ENCODE measurements around the gene KLK4. TPM values are rescaled to one million over a fixed set of nuclear protein-coding genes. Genes with fewer than 3 reads are reported as not detected.

KLK4 gene
- polyA plus RNA-seq, 1 of the 3 experiments (the other 2 are of a cell fraction), result not detected

- Histone ChIP-seq H3K9ac (no peak overlapping the region), H3K4me3 (ENCODE audit: low read depth in 2 of 2, low read length in 1 of 2) (peak overlapping the region in 1 of 2 experiments; percentile 35; a peak in 1 of 4 replicates), H3K79me2 (ENCODE audit: insufficient read depth) (no peaks in the 10 kb centered on the region), H3K27me3 (ENCODE audit: insufficient read depth) (peaks cover 63% of the 10 kb centered on the region; the same call in 1 of the 2 replicates), H2AFZ (ENCODE audit: low read depth) (no peak overlapping the region), H3K4me1 (ENCODE audit: control insufficient read depth in 1 of 2, insufficient read depth in 2 of 2, low read depth in 1 of 2, low read length in 1 of 2) (no peaks in the 10 kb centered on the region; a peak in 1 of 4 replicates), H4K20me1 (ENCODE audit: insufficient read depth) (no peaks in the 10 kb centered on the region), H3K4me2 (no peak overlapping the region), H3K9me2 (no peaks in the 10 kb centered on the region), H3F3A (replicated peaks; ENCODE audit: insufficient read depth) (no peaks in the 10 kb centered on the region), H3K27ac (ENCODE audit: low read depth in 2 of 2, low read length in 1 of 2) (no peak overlapping the region), H3K36me3 (replicated peaks in 1 of 2; ENCODE audit: control insufficient read depth in 1 of 2, insufficient read depth in 2 of 2, low read length in 1 of 2) (no peaks in the 10 kb centered on the region), H3K9me3 (no peaks in the 10 kb centered on the region)
- peak; percentile 85 for DNase-seq
- ChIA-PET CTCF (interaction anchor here (0.5 to 3.6 kb wide), 42 partner anchors 8 to 670 kb away, joined by 3 to 25 read pairs (median 4); partner anchors contain the start of genes ACP4 and KLK4), POLR2A (interaction anchor here (1.9 kb wide), 1 partner anchor 129 kb away, joined by 5 read pairs; no protein-coding TSS in a partner anchor)
- TF ChIP-seq CTCF (IDR thresholded peaks at IDR 0.05), result peak; percentile 76
- TF ChIP-seq MAX (IDR thresholded peaks at IDR 0.05; ENCODE audit: low read depth), result no peak
- TF ChIP-seq RAD21 (IDR thresholded peaks at IDR 0.05; ENCODE audit: low read length), result peak; percentile 83
- peak; percentile 64 for TF ChIP-seq SMC3 (IDR thresholded peaks at IDR 0.05; ENCODE audit: low read depth, low read length)
- WGBS (ENCODE audit: low lambda C conversion rate), result 11% methylated on average over 9 of the region's 21 CpGs
Measured at GRCh38 chr19:50922317-50922853, 11.2 kb upstream of the KLK4 start.

DNA sequence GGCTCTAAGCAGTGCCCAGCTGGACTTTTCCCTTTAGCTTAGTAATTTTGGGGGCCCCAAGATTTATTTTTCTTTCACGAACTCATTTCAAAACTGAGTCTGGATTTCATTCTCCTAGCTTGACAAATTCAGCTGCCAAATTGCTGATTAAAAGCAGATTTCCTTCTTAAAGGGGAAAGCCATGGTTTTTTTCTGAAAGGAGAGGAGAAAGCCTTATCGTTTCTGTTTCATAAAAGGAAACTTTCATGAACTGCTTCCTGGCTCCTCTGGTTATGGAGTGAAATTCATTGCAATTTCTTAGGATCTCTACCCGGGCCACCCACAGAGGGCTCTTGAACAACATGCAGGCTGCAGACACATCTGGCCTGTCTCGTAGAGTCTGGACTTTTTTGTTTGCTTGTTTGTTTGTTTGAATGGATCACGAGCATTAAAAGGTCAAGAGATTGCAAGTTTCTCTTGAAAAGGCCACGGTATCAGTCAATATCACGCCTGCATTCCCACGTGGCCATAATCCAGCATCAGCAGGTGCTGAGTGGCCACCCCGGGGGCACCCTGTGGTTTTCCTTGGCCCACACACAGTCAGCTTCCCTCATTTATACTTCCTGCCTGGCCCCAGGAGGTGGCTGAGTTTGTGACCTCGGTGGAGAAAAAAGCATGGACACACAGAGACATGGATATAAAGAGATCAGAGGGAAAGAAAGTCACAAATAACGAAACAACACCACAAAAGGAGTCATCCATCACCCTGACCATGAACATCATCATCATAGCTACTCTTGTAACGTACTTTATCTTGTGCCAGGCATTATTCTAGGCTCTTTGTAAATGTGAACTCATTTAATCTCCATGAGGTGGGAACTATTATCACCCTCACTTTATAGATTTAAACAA, 10.5 kb upstream of the KLK4 start:
- H3K27me3 ChIP-seq (ENCODE audit: insufficient read depth), result peaks cover 64% of the 10 kb centered on the region; the same call in 1 of the 2 replicates
- no peak overlapping the region for H3K27ac ChIP-seq (ENCODE audit: low read depth in 2 of 2, low read length in 1 of 2)
- H3F3A ChIP-seq (replicated peaks; ENCODE audit: insufficient read depth), result no peaks in the 10 kb centered on the region
- H3K4me2 ChIP-seq, result no peak overlapping the region
- H4K20me1 ChIP-seq (ENCODE audit: insufficient read depth), result no peaks in the 10 kb centered on the region
- no peaks in the 10 kb centered on the region for H3K9me3 ChIP-seq
- no peak for DNase-seq
- no peaks in the 10 kb centered on the region; a peak in 1 of 4 replicates for H3K4me1 ChIP-seq (ENCODE audit: control insufficient read depth in 1 of 2, insufficient read depth in 2 of 2, low read depth in 1 of 2, low read length in 1 of 2)
- no peak overlapping the region for H3K9ac ChIP-seq
- TF ChIP-seq NRF1 (IDR thresholded peaks at IDR 0.05; ENCODE audit: low read depth, low read length), result no peak
- TF ChIP-seq YY1 (IDR thresholded peaks at IDR 0.05; ENCODE audit: low read depth), result no peak
- no peak for TF ChIP-seq EZH2phosphoT487 (IDR thresholded peaks at IDR 0.05; ENCODE audit: borderline replicate concordance, low read depth)
- TF ChIP-seq SMC3 (IDR thresholded peaks at IDR 0.05; ENCODE audit: low read depth, low read length), result no peak
- no peak for TF ChIP-seq FOXJ3 (CRISPR knock-in tag; IDR thresholded peaks at IDR 0.05)
- TF ChIP-seq MEF2A (IDR thresholded peaks at IDR 0.05; ENCODE audit: borderline replicate concordance, low read depth), result no peak
- TF ChIP-seq TEAD4 (IDR thresholded peaks at IDR 0.05; ENCODE audit: borderline replicate concordance, insufficient read depth), result no peak
- CTCF ChIA-PET, result interaction anchor here (0.5 to 3.6 kb wide), 43 partner anchors 9 to 670 kb away, joined by 3 to 25 read pairs (median 4); partner anchors contain the start of genes ACP4 and KLK4
- H2AFZ ChIP-seq (ENCODE audit: low read depth), result no peak overlapping the region
- no peaks in the 10 kb centered on the region for H3K79me2 ChIP-seq (ENCODE audit: insufficient read depth)
- no peaks in the 10 kb centered on the region for H3K36me3 ChIP-seq (replicated peaks in 1 of 2; ENCODE audit: control insufficient read depth in 1 of 2, insufficient read depth in 2 of 2, low read length in 1 of 2)
- H3K9me2 ChIP-seq, result no peaks in the 10 kb centered on the region
- H3K4me3 ChIP-seq (ENCODE audit: low read depth in 2 of 2, low read length in 1 of 2), result peak overlapping the region in 1 of 2 experiments; percentile 35; a peak in 1 of 4 replicates
- 6% methylated on average over 12 of the region's 12 CpGs for WGBS (ENCODE audit: low lambda C conversion rate)
- POLR2A ChIA-PET, result interaction anchor here (0.9 to 1.9 kb wide), 2 partner anchors 129 to 221 kb away, joined by 3 to 5 read pairs; no protein-coding TSS in a partner anchor

Measured in SK-N-SH (cell line).